GM12878 (cell line): Measurements from ENCODE around the gene UBE2G2.

Experiments
- CTCF ChIP-seq, 3 experiments: IDR thresholded peaks in 2 of 3; conservative IDR thresholded peaks in 1 of 3; 2 replicates each; pipeline ENCODE4 v1.5.1; 2011; ENCODE audit warnings: low read depth in 3 of 3, low read length in 3 of 3, mild to moderate bottlenecking in 3 of 3, control low read depth in 2 of 3, moderate library complexity in 2 of 3, inconsistent platforms in 1 of 3, mixed read lengths in 1 of 3; ENCODE audit not compliant: control insufficient read depth in 2 of 3, insufficient read depth in 1 of 3; ENCODE audit errors: extremely low read depth in 1 of 3
- EZH2 ChIP-seq: IDR thresholded peaks from 2 replicates; pipeline ENCODE4 v1.6.1; 2012; ENCODE audit warnings: low read depth, mild to moderate bottlenecking, control low read depth, inconsistent platforms, low read length, borderline replicate concordance; ENCODE audit not compliant: control insufficient read depth
- FOXM1 ChIP-seq: IDR thresholded peaks from 2 replicates; pipeline ENCODE4 v1.6.1; 2012; ENCODE audit warnings: low read depth, mild to moderate bottlenecking, inconsistent platforms, low read length, moderate library complexity
- HDAC2 ChIP-seq: fragments of 200-600 bp; sonication (generic); IDR thresholded peaks from 2 replicates; pipeline ENCODE4 v1.6.1; 2017
- JUND ChIP-seq: IDR thresholded peaks from 2 replicates; pipeline ENCODE4 v1.6.1; 2012; ENCODE audit warnings: low read depth, mild to moderate bottlenecking, low read length, improper control_type of control experiment, moderate library complexity
- MXI1 ChIP-seq: fragments of 150-350 bp; IDR thresholded peaks from 2 replicates; pipeline ENCODE4 v1.6.1; 2011; ENCODE audit warnings: low read depth, mild to moderate bottlenecking, inconsistent platforms, low read length, improper control_type of control experiment
- POLR2A ChIP-seq: IDR thresholded peaks from 2 replicates; pipeline ENCODE4 v1.6.1; 2011; ENCODE audit warnings: low read depth, mild to moderate bottlenecking, low read length
- POLR2AphosphoS5 ChIP-seq: IDR thresholded peaks from 2 replicates; pipeline ENCODE4 v1.6.1; 2011; ENCODE audit warnings: mild to moderate bottlenecking, low read length, inconsistent platforms
- RAD21 ChIP-seq: IDR thresholded peaks from 2 replicates; pipeline ENCODE4 v1.6.1; 2011; ENCODE audit warnings: mild to moderate bottlenecking, low read depth, low read length, moderate library complexity; ENCODE audit not compliant: insufficient read depth
- RB1 ChIP-seq: fragments of 450-650 bp; formaldehyde crosslinking; IDR thresholded peaks from 2 replicates; pipeline ENCODE4 v1.6.1; 2017; ENCODE audit warnings: mild to moderate bottlenecking, borderline replicate concordance
- RFX5 ChIP-seq: IDR thresholded peaks from 2 replicates; pipeline ENCODE4 v1.6.1; 2011; ENCODE audit warnings: low read depth, low read length, improper control_type of control experiment
- ZBTB40 ChIP-seq: fragments of 450-650 bp; IDR thresholded peaks from 2 replicates; pipeline ENCODE4 v1.6.1; 2016; ENCODE audit warnings: mild to moderate bottlenecking, moderate library complexity, borderline replicate concordance

GRCh38 chr21:44791993-44792392, 9.6 kb downstream of the UBE2G2 start:
- TF ChIP-seq RB1 (no peak), ZBTB40 (no peak), POLR2AphosphoS5 (no peak), RAD21 (no peak), HDAC2 (no peak), RFX5 (no peak), EZH2 (no peak), JUND (no peak), CTCF (IDR thresholded peaks at IDR 0.05 in 2 of 3, conservative IDR thresholded peaks at IDR 0.05 in 1 of 3; ENCODE audit: control insufficient read depth in 2 of 3, extremely low read depth in 1 of 3, insufficient read depth in 1 of 3, low read depth in 3 of 3, low read length in 3 of 3) (no peak), MXI1 (no peak), POLR2A (no peak), FOXM1 (no peak)
